Hepatocyte (in vitro differentiated cells): Measurements from ENCODE around the gene MGMT.

Experiments
- CTCF ChIP-seq: fragments of 200-600 bp; sonication (generic); IDR thresholded peaks from 2 replicates; pipeline ENCODE4 v1.5.1; 2016; ENCODE audit warnings: antibody characterized with exemption, mild to moderate bottlenecking; ENCODE audit not compliant: poor library complexity
- EZH2 ChIP-seq: fragments of 200-600 bp; sonication (generic); IDR thresholded peaks from 2 replicates; pipeline ENCODE4 v1.6.1; 2016; ENCODE audit warnings: antibody characterized with exemption, mild to moderate bottlenecking, borderline replicate concordance
- EZH2phosphoT487 ChIP-seq: fragments of 200-600 bp; sonication (generic); IDR thresholded peaks from one replicate; pipeline ENCODE4 v1.6.1; 2018; ENCODE audit warnings: antibody characterized with exemption, mild to moderate bottlenecking, low read depth, moderate library complexity; ENCODE audit not compliant: unreplicated experiment, severe bottlenecking

GRCh38 chr10:129809431-129809830 is 342.4 kb downstream of the MGMT start:
- TF ChIP-seq CTCF (no peak), EZH2phosphoT487 (no peak), EZH2 (no peak)
